ENCODE measurements around the gene MRPL17.

Gene MRPL17

DNA sequence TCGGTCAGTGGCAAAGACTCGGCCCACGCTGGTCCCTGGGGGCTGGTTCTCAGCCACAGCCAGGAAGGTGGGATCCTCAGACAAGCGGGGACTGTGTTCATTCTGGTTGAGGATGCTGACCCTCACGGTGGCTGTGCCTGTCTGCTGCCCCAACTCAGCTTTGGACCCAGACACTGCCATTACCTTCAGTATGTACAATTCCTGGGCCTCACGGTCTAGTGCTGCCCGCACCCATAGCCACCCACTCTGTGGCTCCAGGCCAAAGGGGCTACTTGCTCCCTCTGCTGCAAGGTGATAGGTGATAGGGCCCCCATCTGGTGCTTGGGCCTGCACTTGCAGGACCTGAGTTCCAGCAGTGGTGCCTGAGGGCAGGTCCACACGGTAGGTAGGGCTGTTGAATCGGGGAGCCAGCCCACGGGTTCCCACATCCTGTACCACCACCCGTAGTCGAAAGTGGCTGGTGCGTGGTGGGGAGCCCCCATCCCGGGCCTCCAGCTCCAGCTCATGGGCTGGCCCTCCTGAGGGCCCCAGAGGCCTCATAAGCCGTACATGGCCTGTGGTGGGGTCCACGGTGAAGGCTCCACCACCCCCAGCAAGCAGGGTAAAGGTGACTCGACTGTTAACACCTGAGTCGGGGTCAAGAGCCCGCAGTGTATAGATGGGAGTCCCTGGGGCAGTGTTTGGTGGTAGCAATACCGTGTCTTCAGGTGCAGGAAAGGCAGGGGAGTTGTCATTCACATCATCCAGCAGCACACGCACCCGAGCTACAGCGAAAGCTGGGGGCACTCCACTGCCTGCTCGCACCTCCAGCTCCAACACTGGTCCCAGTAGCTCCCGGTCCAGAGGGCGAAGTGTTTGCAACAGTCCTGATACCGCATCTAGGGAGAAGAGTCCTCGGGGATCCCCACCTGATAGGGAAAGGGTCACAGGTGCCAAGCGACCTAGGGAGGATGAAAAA lies 50.7 kb downstream of the MRPL17 start:
- DNase-seq: no peak

GRCh38 chr11:6631361-6631890 lies 51.7 kb downstream of the MRPL17 start:
- DNase-seq: no peak

DNA sequence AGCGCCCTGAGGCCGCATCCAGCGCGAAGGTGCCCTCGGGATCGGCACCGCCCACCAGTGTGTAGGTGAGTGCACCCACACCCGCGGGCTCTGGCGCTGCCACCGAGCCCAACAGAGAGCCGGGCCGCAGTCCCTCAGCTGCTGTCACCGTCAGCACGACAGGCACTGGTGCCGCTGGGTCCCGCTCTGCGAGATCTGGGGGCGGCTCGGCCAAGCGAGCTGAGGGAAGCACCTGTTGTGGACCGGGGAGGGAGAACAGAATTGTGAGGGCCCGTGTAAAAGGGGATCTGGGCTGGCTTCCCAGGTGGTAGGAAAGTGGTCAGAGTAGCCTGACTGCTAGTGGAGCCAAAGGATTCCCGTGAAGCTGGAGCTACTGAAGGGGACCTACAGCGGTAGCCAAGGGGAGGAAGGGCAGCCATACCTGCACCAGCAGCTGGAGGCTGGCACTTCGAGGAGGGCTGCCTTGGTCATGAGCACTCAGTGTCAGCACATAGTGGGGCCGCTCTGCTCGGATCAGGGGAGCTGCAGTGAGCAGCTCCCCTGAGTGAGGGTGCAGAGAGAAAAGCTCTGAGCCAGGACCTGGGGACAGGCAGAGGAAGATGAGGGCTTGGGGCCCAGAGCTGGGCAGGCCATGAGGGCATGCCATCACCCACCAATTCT lies 52.4 kb downstream of the MRPL17 start:
- DNase-seq: no peak
